Vagina (tissue), 2 donors: ENCODE measurements around the gene FAM171A1. TPM values are rescaled to one million over a fixed set of nuclear protein-coding genes. Genes with fewer than 3 reads are reported as not detected.

ENCODE experiments used
- DNase-seq, 2 donors: peaks; one replicate each; pipeline ENCODE4 v3.0.0-alpha.2; 2017; ENCODE audit errors: extremely low spot score in 2 of 2
- H3K27ac ChIP-seq: fragments of 200-600 bp; sonication (generic); one replicate; pipeline ENCODE4 v1.5.1; 2019
- H3K27me3 ChIP-seq: fragments of 200-600 bp; sonication (generic); one replicate; pipeline ENCODE4 v1.5.1; 2019
- H3K36me3 ChIP-seq, 2 donors: fragments of 200-600 bp; sonication (generic); one replicate each; pipeline ENCODE4 v1.5.1; 2017 to 2019
- H3K4me1 ChIP-seq: fragments of 200-600 bp; sonication (generic); one replicate; pipeline ENCODE4 v1.5.1; 2019
- H3K4me3 ChIP-seq, 2 donors: fragments of 200-600 bp; sonication (generic); 1 replicate in 1 of 2; 2 replicates in 1 of 2; pipeline ENCODE4 v1.5.1; 2016 to 2019
- H3K9me3 ChIP-seq: fragments of 200-600 bp; sonication (generic); one replicate; pipeline ENCODE4 v1.5.1; 2019
- POLR2A ChIP-seq, 2 donors: fragments of 450-650 bp; IDR thresholded peaks; one replicate each; pipeline ENCODE4 v1.6.1; 2017; ENCODE audit warnings: antibody characterized with exemption in 2 of 2, mild to moderate bottlenecking in 2 of 2, moderate library complexity in 2 of 2
- POLR2AphosphoS5 ChIP-seq, 2 donors: sonication (generic); formaldehyde crosslinking; IDR thresholded peaks; one replicate each; pipeline ENCODE4 v1.9.0; 2017; ENCODE audit warnings: antibody characterized with exemption in 2 of 2, mild to moderate bottlenecking in 2 of 2, low read depth in 1 of 2; ENCODE audit not compliant: insufficient read depth in 1 of 2
- intact Hi-C: fragments of 100-400 bp; cut with DNase I; formaldehyde crosslinking; loops from one replicate; pipeline ENCODE4 v1.15.1; 2023
- total RNA-seq: library from RNA; depleted of rRNA; stranded (reverse); fragments of >200 nt; gene quantifications from one replicate; pipeline ENCODE4 v1.2.3, GENCODE V29; 2016
- TF ChIP-seq, protein P1 (sequence below), 3 experiments: fragments of 450-650 bp in 2 of 3; fragments of 200-600 bp in 1 of 3; sonication (generic) in 1 of 3; IDR thresholded peaks; one replicate each; pipeline ENCODE4 v1.5.1; 2017 to 2019; ENCODE audit warnings: antibody characterized with exemption in 3 of 3, mild to moderate bottlenecking in 2 of 3, moderate library complexity in 2 of 3

The FAM171A1 gene
- total RNA-seq, 1 donor from 2014 or later: 8.6 TPM

- Histone ChIP-seq H3K27me3 (no peaks in the 10 kb centered on the region), H3K36me3 (no peaks in the 10 kb centered on the region), H3K27ac (no peak overlapping the region), H3K4me3 (no peak overlapping the region), H3K4me1 (no peaks in the 10 kb centered on the region), H3K9me3 (no peaks in the 10 kb centered on the region)
- TF ChIP-seq, protein P1, sequence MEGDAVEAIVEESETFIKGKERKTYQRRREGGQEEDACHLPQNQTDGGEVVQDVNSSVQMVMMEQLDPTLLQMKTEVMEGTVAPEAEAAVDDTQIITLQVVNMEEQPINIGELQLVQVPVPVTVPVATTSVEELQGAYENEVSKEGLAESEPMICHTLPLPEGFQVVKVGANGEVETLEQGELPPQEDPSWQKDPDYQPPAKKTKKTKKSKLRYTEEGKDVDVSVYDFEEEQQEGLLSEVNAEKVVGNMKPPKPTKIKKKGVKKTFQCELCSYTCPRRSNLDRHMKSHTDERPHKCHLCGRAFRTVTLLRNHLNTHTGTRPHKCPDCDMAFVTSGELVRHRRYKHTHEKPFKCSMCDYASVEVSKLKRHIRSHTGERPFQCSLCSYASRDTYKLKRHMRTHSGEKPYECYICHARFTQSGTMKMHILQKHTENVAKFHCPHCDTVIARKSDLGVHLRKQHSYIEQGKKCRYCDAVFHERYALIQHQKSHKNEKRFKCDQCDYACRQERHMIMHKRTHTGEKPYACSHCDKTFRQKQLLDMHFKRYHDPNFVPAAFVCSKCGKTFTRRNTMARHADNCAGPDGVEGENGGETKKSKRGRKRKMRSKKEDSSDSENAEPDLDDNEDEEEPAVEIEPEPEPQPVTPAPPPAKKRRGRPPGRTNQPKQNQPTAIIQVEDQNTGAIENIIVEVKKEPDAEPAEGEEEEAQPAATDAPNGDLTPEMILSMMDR (IDR thresholded peaks at IDR 0.05): no peak
- TF ChIP-seq POLR2A (IDR thresholded peaks at IDR 0.05): no peak
- no peak for TF ChIP-seq POLR2AphosphoS5 (IDR thresholded peaks at IDR 0.05; ENCODE audit: insufficient read depth in 1 of 2, low read depth in 1 of 2)
- DNase-seq: no peak
- intact Hi-C loops: no loop called here
Measured at GRCh38 chr10:15188603-15189002, 182.5 kb downstream of the FAM171A1 start.

DNA sequence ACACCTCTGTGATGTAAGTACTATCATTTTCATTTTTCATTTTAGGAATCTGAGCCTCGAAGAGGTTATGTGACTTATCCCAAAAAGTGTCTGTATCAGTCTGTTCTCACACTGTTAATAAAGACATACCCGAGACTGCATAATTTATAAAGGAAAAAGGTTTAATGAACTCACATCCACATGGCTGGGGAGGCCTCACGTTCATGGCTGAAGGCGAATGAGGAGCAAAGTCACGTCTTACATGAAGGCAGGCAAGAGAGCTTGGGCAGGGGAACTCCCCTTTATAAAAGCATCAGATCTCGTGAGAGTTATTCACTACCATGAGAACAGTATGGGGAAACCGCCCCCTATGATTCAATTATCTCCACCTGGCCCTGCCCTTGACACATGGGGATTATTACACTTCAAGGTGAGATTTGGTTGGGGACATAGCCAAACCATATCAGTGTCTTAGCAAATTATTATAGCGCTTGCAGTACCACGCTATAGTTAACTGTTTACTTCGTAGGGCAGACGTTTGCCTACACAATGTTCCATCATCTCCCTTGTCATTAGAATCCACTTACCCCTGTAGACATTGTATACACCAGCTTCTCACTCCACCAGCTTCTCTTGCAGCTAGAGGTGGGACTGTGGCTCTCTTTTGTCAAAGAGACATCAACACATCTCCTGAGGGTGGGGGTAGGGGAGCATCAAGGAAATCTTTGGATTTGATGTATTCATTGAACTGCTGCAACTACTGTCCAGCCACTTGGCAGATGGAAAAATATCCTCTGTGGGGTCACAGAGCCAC is 187.2 kb downstream of the FAM171A1 start:
- intact Hi-C loops: no loop called here
- H3K36me3 ChIP-seq: no peaks in the 10 kb centered on the region
- no peak for DNase-seq

DNA sequence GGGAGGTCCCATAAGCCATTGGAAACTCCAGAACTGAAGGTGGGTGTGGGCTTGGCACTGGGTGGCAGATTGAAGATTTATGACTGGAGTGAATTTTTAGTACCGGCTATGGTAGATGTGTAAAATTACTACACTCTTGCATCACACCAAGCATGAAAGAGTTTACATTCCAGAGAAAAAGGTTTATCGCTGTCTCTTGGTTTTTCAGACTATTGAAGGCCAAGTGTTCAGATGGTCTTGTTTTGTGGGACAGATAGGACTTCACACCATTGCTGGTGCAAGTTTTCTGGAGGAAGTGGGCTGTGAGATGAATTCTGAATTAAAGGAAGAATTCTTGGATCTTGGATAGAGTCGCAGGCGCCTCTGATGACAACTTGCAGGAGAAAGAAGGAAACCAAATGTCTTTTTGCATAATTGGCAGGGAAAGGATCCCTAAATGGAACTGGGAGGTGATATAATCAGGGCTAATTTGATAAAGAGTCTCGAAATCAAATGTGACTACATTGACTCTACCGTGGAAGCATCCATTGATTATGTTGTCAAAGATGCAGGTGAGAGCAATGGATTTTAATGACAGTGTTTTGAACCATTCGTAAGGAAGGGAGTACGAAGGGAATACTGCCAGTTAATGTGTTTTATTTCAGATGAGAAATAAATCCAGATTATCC is 188.4 kb downstream of the FAM171A1 start:
- Histone ChIP-seq H3K4me3 (no peak overlapping the region), H3K27me3 (no peaks in the 10 kb centered on the region), H3K36me3 (no peaks in the 10 kb centered on the region), H3K9me3 (no peaks in the 10 kb centered on the region), H3K4me1 (no peaks in the 10 kb centered on the region), H3K27ac (no peak overlapping the region)
- no peak for DNase-seq
- intact Hi-C loops: no loop called here
- TF ChIP-seq POLR2AphosphoS5 (IDR thresholded peaks at IDR 0.05; ENCODE audit: insufficient read depth in 1 of 2, low read depth in 1 of 2) (no peak), POLR2A (IDR thresholded peaks at IDR 0.05) (no peak)
- TF ChIP-seq, protein P1 (IDR thresholded peaks at IDR 0.05): no peak

More for the DNA sequence above, 187.2 kb downstream of the FAM171A1 start:
- Histone ChIP-seq H3K9me3 (no peaks in the 10 kb centered on the region), H3K4me1 (no peaks in the 10 kb centered on the region), H3K4me3 (no peak overlapping the region), H3K27me3 (no peaks in the 10 kb centered on the region), H3K27ac (no peak overlapping the region)
- TF ChIP-seq POLR2AphosphoS5 (IDR thresholded peaks at IDR 0.05; ENCODE audit: insufficient read depth in 1 of 2, low read depth in 1 of 2) (no peak), POLR2A (IDR thresholded peaks at IDR 0.05) (no peak)
- TF ChIP-seq, protein P1 (IDR thresholded peaks at IDR 0.05): no peak

- no peaks in the 10 kb centered on the region for H3K27me3 ChIP-seq
- no peak for TF ChIP-seq POLR2AphosphoS5 (IDR thresholded peaks at IDR 0.05; ENCODE audit: insufficient read depth in 1 of 2, low read depth in 1 of 2)
- TF ChIP-seq POLR2A (IDR thresholded peaks at IDR 0.05): no peak
- TF ChIP-seq, protein P1 (IDR thresholded peaks at IDR 0.05): no peak
- no peaks in the 10 kb centered on the region for H3K36me3 ChIP-seq
- H3K4me3 ChIP-seq: no peak overlapping the region
- intact Hi-C loops: no loop called here
- H3K4me1 ChIP-seq: no peaks in the 10 kb centered on the region
- H3K9me3 ChIP-seq: no peaks in the 10 kb centered on the region
- H3K27ac ChIP-seq: no peak overlapping the region
- DNase-seq: no peak
Measured at GRCh38 chr10:15181576-15182156, 189.4 kb downstream of the FAM171A1 start.
